ENCODE results near the gene EIPR1.

The EIPR1 gene

GRCh38 chr2:3354986-3355385 lies 22.6 kb downstream of the EIPR1 start:
- DNase-seq (ENCODE audit: low spot score): no peak
- no peak for TF ChIP-seq CTCF (IDR thresholded peaks at IDR 0.05; ENCODE audit: borderline replicate concordance, control extremely low read depth, extremely low read depth, insufficient read depth, missing control alignments)
- in situ Hi-C loops (cut with MboI; ENCODE audit: low sequenced_read_pairs, unreplicated experiment): no loop called here

GRCh38 chr2:3349211-3349693 lies 28.4 kb downstream of the EIPR1 start:
- no peak for DNase-seq (ENCODE audit: low spot score)
- no peak for TF ChIP-seq CTCF (IDR thresholded peaks at IDR 0.05; ENCODE audit: borderline replicate concordance, control extremely low read depth, extremely low read depth, insufficient read depth, missing control alignments)
- in situ Hi-C loops (cut with MboI; ENCODE audit: low sequenced_read_pairs, unreplicated experiment): no loop called here

GRCh38 chr2:3348767-3349166 lies 28.9 kb downstream of the EIPR1 start:
- DNase-seq (ENCODE audit: low spot score): no peak
- in situ Hi-C loops (cut with MboI; ENCODE audit: low sequenced_read_pairs, unreplicated experiment): no loop called here
- no peak for TF ChIP-seq CTCF (IDR thresholded peaks at IDR 0.05; ENCODE audit: borderline replicate concordance, control extremely low read depth, extremely low read depth, insufficient read depth, missing control alignments)

- in situ Hi-C loops (cut with MboI; ENCODE audit: low sequenced_read_pairs, unreplicated experiment): no loop called here
- DNase-seq (ENCODE audit: low spot score): no peak
These were observed 32.0 kb downstream of the EIPR1 start for GRCh38 chr2:3345621-3346020.

GRCh38 chr2:3344897-3345296 lies 32.7 kb downstream of the EIPR1 start:
- DNase-seq (ENCODE audit: low spot score): no peak
- in situ Hi-C loops (cut with MboI; ENCODE audit: low sequenced_read_pairs, unreplicated experiment): no loop called here
- TF ChIP-seq CTCF (IDR thresholded peaks at IDR 0.05; ENCODE audit: borderline replicate concordance, control extremely low read depth, extremely low read depth, insufficient read depth, missing control alignments): no peak

More at GRCh38 chr2:3345621-3346020, 32.0 kb downstream of the EIPR1 start:
- no peak for TF ChIP-seq CTCF (IDR thresholded peaks at IDR 0.05; ENCODE audit: borderline replicate concordance, control extremely low read depth, extremely low read depth, insufficient read depth, missing control alignments)

GRCh38 chr2:3343012-3343411 lies 34.6 kb downstream of the EIPR1 start:
- TF ChIP-seq CTCF (IDR thresholded peaks at IDR 0.05; ENCODE audit: borderline replicate concordance, control extremely low read depth, extremely low read depth, insufficient read depth, missing control alignments): no peak
- in situ Hi-C loops (cut with MboI; ENCODE audit: low sequenced_read_pairs, unreplicated experiment): no loop called here
- DNase-seq (ENCODE audit: low spot score): no peak

GRCh38 chr2:3342324-3342723 lies 35.3 kb downstream of the EIPR1 start:
- TF ChIP-seq CTCF (IDR thresholded peaks at IDR 0.05; ENCODE audit: borderline replicate concordance, control extremely low read depth, extremely low read depth, insufficient read depth, missing control alignments): no peak
- in situ Hi-C loops (cut with MboI; ENCODE audit: low sequenced_read_pairs, unreplicated experiment): no loop called here
- no peak for DNase-seq (ENCODE audit: low spot score)

All from GM13976 (cell line).